NCI-H187 treated with DMSO at 0.1 percent for 48 hours (cell line): ENCODE data around the gene USP17L26.
"Not testable (repeated sequence)": the region's sequence is repeated elsewhere in the genome, so short reads cannot be mapped to it uniquely, and the experiment has no call there.

Experiments used
- DNase-seq: peaks from one replicate; lab custom pipeline; 2025; lab: John Stamatoyannopoulos, UW

The USP17L26 gene

DNA sequence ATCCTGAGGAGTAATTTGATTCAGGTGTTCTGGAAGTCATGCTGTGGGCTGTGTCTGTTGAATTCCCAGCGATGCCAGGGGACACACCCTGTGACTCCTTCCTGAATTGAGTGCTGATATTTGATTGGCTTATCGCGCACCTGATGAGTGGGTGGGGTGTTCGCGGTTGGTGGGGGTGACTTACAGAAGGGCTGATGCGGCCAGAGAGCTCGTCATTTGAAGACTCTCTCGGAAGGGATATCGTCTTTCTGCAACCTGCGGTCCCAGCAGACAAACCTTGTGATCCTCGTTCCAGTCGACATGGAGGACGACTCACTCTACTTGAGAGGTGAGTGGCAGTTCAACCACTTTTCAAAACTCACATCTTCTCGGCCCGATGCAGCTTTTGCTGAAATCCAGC lies at the start of gene USP17L26:
USP17L26 (plus strand) TSS at position 301 of the 400 bp plus-strand sequence; CDS start at position 301, 0 bp downstream.
- DNase-seq = not testable (repeated sequence)

GRCh38 chr4:9324191-9324590 lies 10.3 kb upstream of the USP17L26 start:
- not testable (repeated sequence) for DNase-seq

GRCh38 chr4:9324865-9325264 lies 9.6 kb upstream of the USP17L26 start, which contains the start of gene USP17L24:
USP17L24 (plus strand) TSS chr4:9325165; CDS start chr4:9325165, 0 bp downstream.
- DNase-seq = not testable (repeated sequence)

DNA sequence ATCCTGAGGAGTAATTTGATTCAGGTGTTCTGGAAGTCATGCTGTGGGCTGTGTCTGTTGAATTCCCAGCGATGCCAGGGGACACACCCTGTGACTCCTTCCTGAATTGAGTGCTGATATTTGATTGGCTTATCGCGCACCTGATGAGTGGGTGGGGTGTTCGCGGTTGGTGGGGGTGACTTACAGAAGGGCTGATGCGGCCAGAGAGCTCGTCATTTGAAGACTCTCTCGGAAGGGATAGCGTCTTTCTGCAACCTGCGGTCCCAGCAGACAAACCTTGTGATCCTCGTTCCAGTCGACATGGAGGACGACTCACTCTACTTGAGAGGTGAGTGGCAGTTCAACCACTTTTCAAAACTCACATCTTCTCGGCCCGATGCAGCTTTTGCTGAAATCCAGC lies 4.8 kb upstream of the USP17L26 start, which contains the start of gene USP17L25:
USP17L25 (plus strand) TSS at position 301 of the 400 bp plus-strand sequence; CDS start at position 301, 0 bp downstream.
- not testable (repeated sequence) for DNase-seq

GRCh38 chr4:9339103-9339502 lies 4.6 kb downstream of the USP17L26 start, which contains the start of gene USP17L5:
USP17L5 (plus strand) TSS chr4:9339403; CDS start chr4:9339403, 0 bp downstream.
- DNase-seq = not testable (repeated sequence)

GRCh38 chr4:9343848-9344247 lies 9.4 kb downstream of the USP17L26 start, which contains the start of gene USP17L27:
USP17L27 (plus strand) TSS chr4:9344148; CDS start chr4:9344148, 0 bp downstream.
- DNase-seq = not testable (repeated sequence)

- DNase-seq = not testable (repeated sequence)
Observed at GRCh38 chr4:9348593-9348992, 14.1 kb downstream of the USP17L26 start, which contains the start of gene USP17L28. USP17L28 (plus strand) TSS chr4:9348893; CDS start chr4:9348893, 0 bp downstream.

DNA sequence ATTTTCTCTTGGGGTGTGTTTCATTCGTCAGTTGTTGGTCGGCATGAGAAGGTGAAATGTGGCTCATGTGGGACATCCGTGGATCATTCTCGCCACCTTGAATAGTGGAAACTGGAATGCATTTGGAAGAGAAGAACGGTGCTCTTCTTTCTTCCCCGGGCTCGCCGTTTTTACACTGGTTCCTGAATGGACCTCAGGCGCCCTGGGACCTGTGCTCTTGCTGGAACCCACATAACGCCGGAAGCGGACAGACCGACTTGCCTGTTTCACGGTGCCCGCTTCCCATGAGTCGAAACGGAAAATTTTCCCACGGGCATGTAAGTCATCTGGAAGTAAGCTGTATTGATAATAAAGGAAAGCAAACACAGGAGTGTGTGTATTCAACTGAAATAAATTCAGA lies 16.4 kb downstream of the USP17L26 start:
- DNase-seq = not testable (repeated sequence)

DNA sequence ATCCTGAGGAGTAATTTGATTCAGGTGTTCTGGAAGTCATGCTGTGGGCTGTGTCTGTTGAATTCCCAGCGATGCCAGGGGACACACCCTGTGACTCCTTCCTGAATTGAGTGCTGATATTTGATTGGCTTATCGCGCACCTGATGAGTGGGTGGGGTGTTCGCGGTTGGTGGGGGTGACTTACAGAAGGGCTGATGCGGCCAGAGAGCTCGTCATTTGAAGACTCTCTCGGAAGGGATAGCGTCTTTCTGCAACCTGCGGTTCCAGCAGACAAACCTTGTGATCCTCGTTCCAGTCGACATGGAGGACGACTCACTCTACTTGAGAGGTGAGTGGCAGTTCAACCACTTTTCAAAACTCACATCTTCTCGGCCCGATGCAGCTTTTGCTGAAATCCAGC lies 18.9 kb downstream of the USP17L26 start, which contains the start of gene USP17L29:
USP17L29 (plus strand) TSS at position 301 of the 400 bp plus-strand sequence; CDS start at position 301, 0 bp downstream.
- not testable (repeated sequence) for DNase-seq

DNA sequence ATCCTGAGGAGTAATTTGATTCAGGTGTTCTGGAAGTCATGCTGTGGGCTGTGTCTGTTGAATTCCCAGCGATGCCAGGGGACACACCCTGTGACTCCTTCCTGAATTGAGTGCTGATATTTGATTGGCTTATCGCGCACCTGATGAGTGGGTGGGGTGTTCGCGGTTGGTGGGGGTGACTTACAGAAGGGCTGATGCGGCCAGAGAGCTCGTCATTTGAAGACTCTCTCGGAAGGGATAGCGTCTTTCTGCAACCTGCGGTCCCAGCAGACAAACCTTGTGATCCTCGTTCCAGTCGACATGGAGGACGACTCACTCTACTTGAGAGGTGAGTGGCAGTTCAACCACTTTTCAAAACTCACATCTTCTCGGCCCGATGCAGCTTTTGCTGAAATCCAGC lies 28.4 kb downstream of the USP17L26 start, which contains the start of gene USP17L30:
USP17L30 (plus strand) TSS at position 301 of the 400 bp plus-strand sequence; CDS start at position 301, 0 bp downstream.
- not testable (repeated sequence) for DNase-seq

DNA sequence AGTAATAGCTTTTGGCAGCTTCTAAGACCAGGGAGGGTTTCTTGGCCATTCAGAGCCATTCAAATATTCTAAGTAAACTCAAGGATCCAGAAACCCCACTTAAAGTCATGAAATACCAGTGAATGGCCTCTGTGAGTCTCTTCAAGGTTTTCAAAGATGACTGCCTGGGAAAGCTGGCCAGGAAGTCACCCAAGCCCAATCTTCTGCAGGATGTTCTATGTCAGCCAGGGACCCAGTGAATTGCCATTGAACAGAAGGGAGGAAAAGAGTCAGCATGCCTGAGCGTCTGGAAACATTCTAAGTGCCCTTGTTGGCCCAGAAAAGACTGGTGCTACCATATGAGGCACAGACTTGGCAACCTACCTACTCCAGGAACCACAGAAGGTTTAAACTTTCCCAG lies 45.4 kb downstream of the USP17L26 start:
- DNase-seq = not testable (repeated sequence)

GRCh38 chr4:9381012-9381534 lies 46.6 kb downstream of the USP17L26 start:
- DNase-seq = not testable (repeated sequence)

GRCh38 chr4:9384126-9384525 lies 49.7 kb downstream of the USP17L26 start:
- no peak for DNase-seq
